GM18870 (cell line): ENCODE results near the gene OXSR1.

Experiments used
- ATAC-seq: cut with Tn5 transposase; IDR thresholded peaks from one replicate; pipeline ENCODE4 v1.9.1; 2021; ENCODE audit warnings: moderate library complexity; ENCODE audit not compliant: unreplicated experiment

The OXSR1 gene

DNA sequence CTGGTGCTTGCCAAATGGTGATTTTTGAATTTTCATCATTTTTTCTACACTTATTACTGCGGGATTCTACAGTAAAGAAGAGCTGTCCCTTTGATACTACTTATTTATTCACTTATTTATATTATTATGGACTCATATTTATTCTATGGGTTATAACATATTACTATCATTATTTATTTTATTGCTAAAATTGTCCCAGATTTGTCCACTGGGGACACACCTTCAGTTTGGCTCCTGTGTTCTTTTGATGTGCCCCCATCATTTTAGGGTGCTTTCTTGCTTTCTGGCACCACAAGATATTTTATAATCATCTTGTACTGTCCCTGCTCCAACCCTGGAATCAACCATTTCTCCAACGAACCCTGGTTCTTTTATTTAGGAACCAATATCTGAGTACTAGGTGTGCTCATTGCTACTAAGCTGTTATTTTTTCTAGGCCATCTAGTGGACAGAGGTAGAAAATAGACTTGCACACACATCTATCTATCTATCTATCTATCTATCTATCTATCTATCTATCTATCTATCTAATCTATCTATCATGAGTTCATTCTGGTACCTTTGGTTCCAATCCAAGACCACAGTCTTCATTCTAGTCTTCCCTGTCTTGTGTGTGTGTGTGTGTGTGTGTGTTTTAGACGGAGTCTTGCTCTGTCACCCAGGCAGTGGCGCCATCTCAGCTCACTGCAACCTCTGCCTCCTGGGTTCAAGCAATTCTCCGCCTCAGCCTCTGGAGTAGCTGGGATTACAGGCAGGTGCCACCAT is 132.8 kb downstream of the OXSR1 start:
- no peak for ATAC-seq
